GM18517 (cell line): Measurements from ENCODE around the gene TCP11L2.

Source experiments
- ATAC-seq: cut with Tn5 transposase; IDR thresholded peaks from one replicate; pipeline ENCODE4 v1.9.1; 2021; ENCODE audit warnings: mild to moderate bottlenecking, moderate library complexity; ENCODE audit not compliant: unreplicated experiment

Gene TCP11L2

DNA sequence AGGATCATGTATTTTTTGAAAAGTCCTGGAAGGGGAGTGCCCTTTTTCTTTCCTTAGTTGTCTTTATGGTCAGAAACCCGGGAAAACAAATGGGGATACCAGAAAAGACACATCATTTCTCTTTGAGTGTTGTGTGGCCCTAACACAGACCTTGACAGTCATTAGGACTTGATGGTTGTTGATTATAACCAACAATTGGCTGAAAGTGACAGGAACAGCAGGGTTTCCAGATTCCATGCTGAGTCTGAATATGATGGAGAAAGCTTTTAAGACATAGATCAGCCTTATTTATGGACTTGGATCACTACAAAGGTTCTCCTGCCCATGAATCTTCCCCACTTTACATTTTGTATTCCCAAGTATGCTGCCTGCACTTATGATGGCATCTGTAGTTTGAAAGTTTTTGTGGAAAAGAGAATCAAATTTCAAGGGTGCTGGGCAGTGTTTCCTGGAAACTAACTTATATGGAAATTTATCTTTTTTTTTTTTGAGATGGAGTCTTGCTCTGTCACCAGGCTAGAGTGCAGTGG lies 85.4 kb downstream of the TCP11L2 start:
- no peak for ATAC-seq

DNA sequence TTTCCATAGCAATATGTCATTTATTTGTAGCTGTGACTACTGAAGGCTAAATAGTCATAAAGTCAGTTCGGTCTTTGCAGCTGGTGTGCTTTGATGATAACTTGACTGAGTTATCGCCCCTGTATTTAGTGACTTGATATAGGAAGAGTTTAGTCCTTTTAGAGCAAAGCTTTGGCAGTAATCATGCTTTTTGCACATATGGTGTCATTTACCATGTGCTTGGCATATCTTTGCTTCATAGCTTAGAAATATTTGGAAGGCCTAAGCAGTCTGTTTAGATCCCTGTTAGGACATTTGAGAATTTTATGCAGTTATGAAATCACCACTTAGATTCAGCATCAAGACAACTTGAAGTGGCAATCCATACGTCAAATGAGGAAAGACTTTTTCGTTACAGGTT lies 86.6 kb downstream of the TCP11L2 start:
- ATAC-seq, result no peak

DNA sequence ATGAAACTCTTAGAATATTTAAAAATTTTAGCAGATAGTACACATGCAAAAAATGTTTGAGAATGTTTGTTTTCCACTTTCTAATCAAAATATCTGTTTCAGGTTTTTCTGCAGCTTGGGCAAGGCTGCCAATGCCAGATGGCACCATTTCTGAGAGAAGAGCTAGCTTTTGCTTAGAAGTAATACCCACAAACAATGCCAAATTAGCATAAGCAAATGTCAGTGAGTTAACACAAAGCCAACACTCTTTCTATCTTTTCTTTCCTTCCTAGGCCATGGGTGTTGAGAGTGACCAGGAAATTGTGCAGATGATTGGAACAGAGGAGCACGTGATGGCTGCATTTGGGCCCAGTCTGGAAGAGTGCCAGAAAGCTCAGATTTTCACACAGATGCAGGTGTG lies 90.2 kb downstream of the TCP11L2 start:
- no peak for ATAC-seq
